Kasumi-1 (cell line): ENCODE measurements around the gene NFKBIL1.
"Not testable (repeated sequence)": the region's sequence is repeated elsewhere in the genome, so short reads cannot be mapped to it uniquely, and the experiment has no call there.

Experiments
- DNase-seq, 2 experiments: peaks; one replicate each; lab custom pipeline; 2025; lab: John Stamatoyannopoulos, UW

Gene NFKBIL1

DNA sequence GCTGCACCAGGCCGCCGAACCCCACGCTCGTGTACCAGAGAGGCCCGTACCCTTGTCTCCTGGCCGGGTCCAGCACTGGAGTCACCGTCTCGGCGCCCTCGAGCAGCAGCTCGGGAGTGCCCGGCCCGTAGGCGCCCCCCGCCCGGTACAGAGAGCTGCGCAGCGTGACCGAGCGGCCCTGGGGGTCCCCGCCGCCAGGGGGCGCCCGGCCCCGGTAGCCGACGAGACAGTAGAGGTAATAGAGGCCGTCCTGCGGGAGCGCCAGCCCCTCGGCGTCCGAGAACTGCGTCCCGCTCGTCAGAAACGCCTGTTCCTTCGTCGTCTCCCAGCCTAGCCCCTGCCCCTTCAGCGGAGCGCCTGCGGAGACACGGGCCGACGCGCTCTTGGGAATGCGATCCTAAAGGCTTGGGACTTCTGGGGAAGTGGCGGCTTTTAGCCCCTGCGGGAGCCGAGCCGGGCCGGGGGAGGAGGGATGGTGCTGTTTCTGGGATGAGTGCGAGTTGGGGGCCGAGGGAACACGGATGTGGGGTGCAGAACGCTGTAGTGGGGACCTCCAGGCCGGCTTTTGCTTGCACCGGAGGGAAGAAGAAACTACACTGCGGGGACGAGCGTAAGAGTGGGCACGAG is 33.5 kb downstream of the NFKBIL1 start:
- DNase-seq: peak; percentile 77 to 79

DNA sequence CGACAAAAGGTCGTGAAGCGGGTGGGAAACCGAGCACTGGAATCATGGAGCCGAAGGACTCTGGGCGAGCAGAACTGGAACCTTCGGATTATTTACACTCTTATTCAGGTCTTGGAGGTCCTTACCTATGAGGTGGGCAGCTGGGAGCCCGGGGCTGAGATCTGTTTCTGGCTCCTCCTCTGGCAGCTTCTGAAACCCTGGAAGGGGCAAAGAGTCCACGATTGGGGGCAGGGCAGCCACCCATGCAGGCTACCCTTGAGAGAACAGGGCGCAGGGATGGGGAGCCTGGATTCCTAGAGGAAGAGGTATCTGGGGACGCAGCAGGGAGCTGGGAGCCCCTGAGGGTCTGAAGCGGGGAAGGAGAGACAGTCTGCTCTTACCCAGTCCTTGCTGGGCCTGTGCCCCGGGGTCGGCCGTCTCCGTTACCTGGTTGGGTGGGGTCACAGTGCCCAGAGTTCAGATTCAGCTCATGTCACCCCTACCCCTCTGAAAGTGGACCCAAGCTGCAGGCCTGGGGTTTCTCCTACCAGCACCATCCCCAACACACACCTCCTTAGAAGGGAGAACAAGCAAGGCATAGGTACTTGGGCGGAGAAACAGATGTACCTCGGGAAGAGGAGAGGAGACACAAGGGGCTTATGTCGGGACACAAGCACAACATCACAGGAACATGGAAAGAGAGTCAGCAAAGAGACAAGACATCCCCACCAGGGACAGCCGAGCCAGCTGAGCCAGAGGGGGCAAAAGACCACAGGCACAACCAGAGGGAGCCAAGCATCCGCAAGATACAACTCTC is 34.2 kb downstream of the NFKBIL1 start:
- DNase-seq: no peak

DNA sequence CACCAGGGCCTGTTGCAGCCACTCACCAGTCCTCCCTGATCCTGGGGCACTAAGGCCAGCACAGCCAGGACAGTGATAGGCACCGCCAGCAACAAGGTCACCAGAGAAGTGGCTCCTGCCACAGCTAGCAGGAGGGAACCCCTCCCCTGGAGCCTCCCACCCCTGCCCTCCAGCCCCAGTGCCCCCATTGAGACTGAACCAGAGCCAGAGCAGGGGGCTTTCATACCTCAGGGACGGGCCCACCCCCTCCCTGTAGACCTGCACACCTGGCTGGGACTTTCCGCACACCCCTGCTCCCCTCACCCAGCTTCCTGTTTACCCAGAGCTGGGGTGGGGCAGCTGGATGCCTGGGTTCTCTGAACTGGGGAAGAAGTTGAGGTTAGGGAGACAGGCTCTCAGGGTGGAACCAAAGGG is 34.8 kb downstream of the NFKBIL1 start, which contains the start of gene LTB:
Gene LTB (minus strand): TSS at position 195 of the 414 bp plus-strand sequence. CDS start 7 bp downstream, at position 188.
- DNase-seq: no peak

DNA sequence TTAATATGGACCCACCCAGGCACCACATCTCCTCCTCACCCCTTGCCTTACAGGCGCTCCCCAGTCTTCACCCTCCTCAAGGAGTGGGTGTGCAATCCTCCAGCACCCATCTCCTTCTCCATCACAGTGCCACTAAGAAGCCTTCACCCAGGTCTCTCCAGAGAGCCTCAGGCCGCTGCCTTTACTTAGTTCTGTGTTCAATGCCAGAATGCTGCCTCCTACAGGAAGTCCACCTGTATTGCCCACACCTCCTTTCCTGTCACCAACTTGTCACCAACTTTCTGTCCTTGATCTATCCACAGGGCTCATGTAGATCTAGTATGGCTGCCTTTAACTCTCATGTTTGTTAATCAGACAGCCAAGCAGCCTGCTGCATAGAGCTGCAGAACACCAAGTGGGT is 38.1 kb downstream of the NFKBIL1 start:
- DNase-seq: peak; percentile 60 to 63

DNA sequence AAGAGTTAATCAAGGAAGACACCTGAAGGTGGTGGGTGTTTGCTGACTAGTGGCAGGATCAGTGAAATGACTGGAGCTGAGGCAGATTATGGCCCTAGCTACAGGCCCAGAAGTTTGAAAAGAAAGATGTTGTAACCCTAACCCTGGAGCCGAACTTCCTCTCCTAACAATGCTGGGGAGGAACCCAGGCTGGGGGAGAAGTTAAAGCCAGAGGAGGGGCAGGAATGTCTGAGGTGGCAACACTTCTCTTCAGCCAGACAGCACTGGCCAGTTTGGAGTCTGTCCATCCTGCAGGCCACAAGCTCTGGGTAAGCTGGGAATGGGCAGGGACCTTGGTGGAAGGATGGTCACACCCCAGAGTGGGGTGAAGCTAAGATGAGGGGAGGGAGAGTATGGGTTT is 38.6 kb downstream of the NFKBIL1 start, which contains the start of gene LST1:
Gene LST1 (plus strand): TSS at position 270 of the 400 bp plus-strand sequence. CDS start 1,023 bp downstream, outside the sequence.
- peak; percentile 90 to 93 for DNase-seq

DNA sequence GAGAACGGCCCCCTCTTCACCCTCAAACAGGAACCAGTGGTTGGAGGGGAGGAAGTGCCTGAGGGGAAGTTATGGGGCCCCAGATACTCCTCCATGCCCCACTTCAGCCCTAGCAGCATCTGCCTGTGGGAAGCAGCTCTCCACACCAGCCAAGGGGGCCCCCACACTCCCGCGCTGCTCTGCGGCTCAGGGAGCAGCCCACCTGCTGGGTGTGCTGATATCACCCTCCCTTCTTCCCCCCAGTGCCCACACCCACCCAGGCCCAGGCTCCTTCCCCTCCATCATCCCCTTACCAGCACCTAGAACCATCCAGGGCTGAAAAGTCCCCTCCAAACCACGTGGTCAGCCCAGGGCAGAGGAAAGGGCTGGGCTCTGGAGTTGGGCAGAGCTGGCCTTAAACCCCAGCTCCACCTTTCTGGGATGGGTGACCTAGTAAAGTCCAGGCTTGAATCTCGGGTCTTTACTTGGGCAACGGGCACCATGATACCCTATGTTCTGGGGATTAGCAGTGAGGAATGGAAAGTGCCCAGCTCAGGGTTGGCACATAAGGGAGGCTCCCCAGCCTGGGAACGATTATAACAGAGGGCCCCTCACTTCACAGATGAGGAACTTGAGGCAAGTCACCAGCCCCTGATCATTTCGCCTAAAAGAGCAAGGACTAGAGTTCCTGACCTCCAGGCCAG is 39.3 kb downstream of the NFKBIL1 start:
- DNase-seq: peak; percentile 94 to 96

DNA sequence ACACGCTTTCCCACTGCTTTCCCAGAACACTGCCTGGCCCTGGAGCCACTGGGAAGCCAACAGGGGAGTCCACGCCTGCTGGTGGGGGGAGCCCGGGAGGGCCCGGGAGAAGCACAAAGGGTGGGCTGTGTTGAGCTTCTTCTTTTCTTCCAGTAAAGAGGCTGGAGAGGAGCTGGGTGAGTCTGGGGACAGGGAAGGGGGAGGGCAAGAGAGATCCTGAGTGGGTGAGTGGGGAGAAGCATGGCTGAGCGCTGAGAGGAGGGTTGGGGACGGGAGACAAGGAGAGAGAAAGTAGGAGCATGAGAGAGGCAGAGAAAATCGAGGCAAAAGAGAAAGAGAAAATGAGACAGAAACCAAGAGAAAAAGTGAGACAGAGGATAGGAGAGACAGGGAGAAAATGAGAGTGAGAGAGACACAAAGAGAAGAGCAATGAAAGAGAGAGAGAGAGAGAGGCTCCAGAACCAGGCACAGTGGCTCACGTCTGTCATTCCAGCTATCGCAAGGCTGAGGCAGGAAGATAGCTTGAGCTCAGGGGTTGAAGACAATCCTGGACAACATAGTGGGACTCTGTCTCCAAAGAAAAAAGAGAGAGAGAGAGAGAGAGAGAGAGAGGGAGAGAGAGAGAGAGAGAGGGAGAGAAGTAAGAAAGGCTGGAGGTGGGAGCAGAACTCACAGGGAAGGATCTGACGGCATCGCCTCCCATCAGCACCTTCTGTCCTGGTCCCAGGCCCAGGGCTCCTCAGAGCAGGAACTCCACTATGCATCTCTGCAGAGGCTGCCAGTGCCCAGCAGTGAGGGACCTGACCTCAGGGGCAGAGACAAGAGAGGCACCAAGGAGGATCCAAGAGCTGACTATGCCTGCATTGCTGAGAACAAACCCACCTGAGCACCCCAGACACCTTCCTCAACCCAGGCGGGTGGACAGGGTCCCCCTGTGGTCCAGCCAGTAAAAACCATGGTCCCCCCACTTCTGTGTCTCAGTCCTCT is 40.7 kb downstream of the NFKBIL1 start:
- DNase-seq: no peak

DNA sequence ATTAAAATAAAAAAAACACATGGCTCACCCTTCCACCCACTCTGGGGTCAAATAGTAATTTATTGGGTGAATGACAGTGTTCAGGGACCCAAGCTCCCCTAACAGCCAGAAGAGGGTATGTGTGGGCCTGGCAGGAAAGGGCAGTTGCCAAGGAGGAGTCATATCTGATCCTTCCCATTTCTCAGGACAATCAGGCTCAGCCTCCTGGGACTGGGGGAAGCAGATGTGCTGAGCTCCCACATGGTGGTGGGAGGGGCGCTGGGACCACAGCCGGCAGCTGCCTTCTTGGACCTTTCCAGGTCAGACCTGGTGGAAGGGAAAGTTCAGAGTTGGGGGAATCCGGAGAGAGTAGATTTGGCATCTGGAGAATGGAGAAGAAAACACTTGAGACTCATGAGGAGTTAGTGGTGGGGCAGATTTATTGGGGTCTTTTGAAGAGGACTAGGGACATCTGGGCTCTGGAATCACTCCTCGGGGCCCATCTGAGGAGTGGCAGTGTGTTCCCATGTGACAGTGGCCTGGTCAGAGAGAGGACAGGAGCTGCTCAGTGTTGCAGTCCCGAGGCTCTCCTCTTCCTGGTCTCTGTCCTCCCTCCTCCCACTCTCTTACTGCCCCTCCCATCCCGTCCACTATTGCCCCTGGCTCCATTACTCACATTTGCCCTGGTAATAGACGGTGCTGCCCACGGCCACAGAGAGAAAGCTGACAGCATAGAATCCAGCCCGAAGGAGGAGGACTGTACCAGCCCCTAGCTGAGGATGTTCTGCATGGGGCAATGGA is 41.7 kb downstream of the NFKBIL1 start:
- DNase-seq: no peak

DNA sequence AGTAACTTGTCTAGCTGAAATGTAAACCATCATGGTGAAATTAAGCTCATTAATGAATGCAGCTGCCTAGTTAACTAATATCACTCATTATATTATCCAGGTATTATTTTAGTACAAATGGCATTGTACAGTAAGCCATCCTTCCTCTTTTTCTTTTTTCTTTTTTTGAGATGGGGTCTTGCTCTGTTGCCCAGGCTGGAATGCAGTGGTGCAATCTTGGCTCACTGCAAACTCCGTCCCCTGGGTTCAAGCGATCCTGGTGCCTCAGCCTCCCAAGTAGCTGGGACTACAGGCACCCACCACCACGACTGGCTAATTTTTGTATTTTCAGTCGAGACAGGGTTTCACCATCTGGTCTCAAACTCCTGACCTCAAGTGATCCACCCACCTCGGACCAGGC is 43.3 kb downstream of the NFKBIL1 start:
- DNase-seq: not testable (repeated sequence)

DNA sequence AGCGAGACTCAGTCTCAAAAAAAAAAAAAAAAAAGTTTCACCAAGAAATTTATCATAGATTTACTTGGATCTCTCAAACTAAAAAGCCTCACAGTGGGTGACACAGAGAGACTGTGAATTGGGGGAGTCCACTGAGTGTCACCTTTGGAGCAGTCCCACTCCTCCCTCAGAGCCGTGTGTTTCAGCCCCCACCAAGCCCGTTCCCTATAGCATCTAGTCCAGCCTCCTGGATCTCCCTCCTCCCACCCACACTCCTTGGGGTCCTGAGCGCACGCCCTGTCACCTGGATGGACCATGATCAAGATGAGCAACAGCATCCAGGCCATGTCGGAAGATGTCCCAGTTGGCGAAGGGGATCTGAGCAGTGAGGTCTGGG is 45.0 kb downstream of the NFKBIL1 start:
- no peak for DNase-seq

DNA sequence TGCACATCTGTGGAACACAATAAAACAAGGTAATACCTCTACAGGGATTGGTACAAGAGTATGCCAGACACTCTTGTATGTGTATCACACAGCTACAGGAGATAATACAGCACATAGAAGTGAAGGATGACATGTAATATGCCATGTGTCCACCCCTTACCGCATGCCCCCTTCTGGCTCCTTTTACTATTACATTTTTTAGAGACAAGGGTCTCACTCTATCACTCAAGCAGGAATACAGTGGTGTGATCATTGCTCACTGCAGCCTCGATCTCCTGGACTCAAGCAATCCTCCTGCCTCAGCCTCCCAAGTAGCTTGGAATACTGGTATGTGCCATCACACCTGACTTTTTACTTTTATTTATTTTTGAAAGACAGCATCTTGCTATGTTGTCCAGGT is 49.6 kb downstream of the NFKBIL1 start:
- DNase-seq: peak; percentile 76 to 89

DNA sequence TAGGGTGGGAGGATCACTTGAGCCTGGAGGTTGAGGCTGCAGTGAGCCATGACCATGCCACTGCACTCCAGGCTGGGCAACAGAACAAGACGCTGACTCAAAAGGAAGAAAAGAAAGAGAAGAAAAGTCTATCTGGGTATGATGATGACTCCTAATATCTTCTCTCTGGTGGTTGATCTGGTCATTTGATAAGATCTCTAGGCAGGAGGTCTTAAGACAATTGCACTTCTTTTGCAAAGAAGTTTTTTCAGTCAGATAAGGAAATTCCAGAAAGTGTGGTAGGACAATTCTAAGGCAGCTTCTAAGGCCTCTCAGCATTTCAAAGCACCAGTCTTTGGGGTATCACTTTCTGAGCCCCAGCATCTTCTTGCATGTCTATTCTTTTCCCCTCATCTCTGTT is 59.9 kb downstream of the NFKBIL1 start:
- no peak for DNase-seq
